Activated CD4-positive, alpha-beta T cell treated with anti-CD3 and anti-CD28 coated beads, Interleukin-2, amount 10 ng/mL, durations not matched to agents 24 days and 14 days (primary cell): ENCODE data around the gene PALLD. TPM values are rescaled to one million over a fixed set of nuclear protein-coding genes. Genes with fewer than 3 reads are reported as not detected.
A peak's percentile ranks its signal among the peaks of the same experiment; 100 is the strongest.

ENCODE experiments used
- DNase-seq: peaks from one replicate; pipeline ENCODE4 v3.0.0; 2022
- H3K27ac Mint-ChIP-seq: one replicate; pipeline ENCODE4 v1.8.0; 2022; ENCODE audit warnings: mild to moderate bottlenecking, mixed read lengths
- H3K27me3 Mint-ChIP-seq: one replicate; pipeline ENCODE4 v1.8.0; 2022; ENCODE audit warnings: mixed read lengths
- H3K36me3 Mint-ChIP-seq: one replicate; pipeline ENCODE4 v1.8.0; 2022; ENCODE audit warnings: low read depth, mild to moderate bottlenecking, mixed read lengths
- H3K4me1 Mint-ChIP-seq: one replicate; pipeline ENCODE4 v1.8.0; 2021; ENCODE audit warnings: mixed read lengths
- H3K4me3 Mint-ChIP-seq: one replicate; pipeline ENCODE4 v1.8.0; 2022; ENCODE audit warnings: mild to moderate bottlenecking, moderate library complexity, mixed read lengths
- H3K9me3 Mint-ChIP-seq: one replicate; pipeline ENCODE4 v1.8.0; 2021; ENCODE audit warnings: mixed read lengths
- intact Hi-C: fragments of 100-400 bp; cut with micrococcal nuclease; formaldehyde crosslinking; loops from one replicate; pipeline ENCODE4 v1.15.1; 2023
- total RNA-seq: library from RNA; stranded (reverse); gene quantifications from 2 replicates; pipeline ENCODE4 v1.2.3, GENCODE V29; 2022

PALLD gene
- total RNA-seq, 1 donor from 2014 or later = 34.3 TPM

GRCh38 chr4:168562041-168562571 lies 65.3 kb downstream of the PALLD start:
- Mint-ChIP-seq H3K9me3 (no peaks in the 10 kb centered on the region), H3K4me3 (no peak overlapping the region), H3K4me1 (no peaks in the 10 kb centered on the region), H3K27me3 (peaks cover 21% of the 10 kb centered on the region), H3K27ac (no peak overlapping the region), H3K36me3 (no peaks in the 10 kb centered on the region)
- DNase-seq = no peak
- intact Hi-C loops = no loop called here

GRCh38 chr4:168564023-168564422 lies 67.2 kb downstream of the PALLD start:
- no peaks in the 10 kb centered on the region for H3K9me3 Mint-ChIP-seq
- no peaks in the 10 kb centered on the region for H3K36me3 Mint-ChIP-seq
- no peaks in the 10 kb centered on the region for H3K4me1 Mint-ChIP-seq
- H3K27me3 Mint-ChIP-seq = peaks cover 14% of the 10 kb centered on the region
- no peak overlapping the region for H3K27ac Mint-ChIP-seq
- no peak overlapping the region for H3K4me3 Mint-ChIP-seq
- intact Hi-C loops = no loop called here
- no peak for DNase-seq

- Mint-ChIP-seq H3K27ac (no peak overlapping the region), H3K27me3 (peaks cover 13% of the 10 kb centered on the region), H3K9me3 (no peaks in the 10 kb centered on the region), H3K4me3 (no peak overlapping the region), H3K36me3 (no peaks in the 10 kb centered on the region), H3K4me1 (no peaks in the 10 kb centered on the region)
- intact Hi-C loops = no loop called here
- no peak for DNase-seq
Measured at GRCh38 chr4:168565130-168565529, 68.3 kb downstream of the PALLD start.

GRCh38 chr4:168566726-168567125 lies 69.9 kb downstream of the PALLD start:
- intact Hi-C loops = no loop called here
- H3K27ac Mint-ChIP-seq = no peak overlapping the region
- no peak overlapping the region for H3K4me3 Mint-ChIP-seq
- no peak for DNase-seq
- no peaks in the 10 kb centered on the region for H3K4me1 Mint-ChIP-seq
- peaks cover 13% of the 10 kb centered on the region for H3K27me3 Mint-ChIP-seq
- no peaks in the 10 kb centered on the region for H3K9me3 Mint-ChIP-seq
- H3K36me3 Mint-ChIP-seq = no peaks in the 10 kb centered on the region

GRCh38 chr4:168569066-168569930 lies 72.4 kb downstream of the PALLD start:
- peak overlapping the region; percentile 56 for H3K27ac Mint-ChIP-seq
- H3K4me1 Mint-ChIP-seq = no peaks in the 10 kb centered on the region
- H3K9me3 Mint-ChIP-seq = no peaks in the 10 kb centered on the region
- no peak overlapping the region for H3K4me3 Mint-ChIP-seq
- DNase-seq = no peak
- peaks cover 8% of the 10 kb centered on the region for H3K27me3 Mint-ChIP-seq
- no peaks in the 10 kb centered on the region for H3K36me3 Mint-ChIP-seq
- intact Hi-C loops = loop anchor here (1.0 kb wide), 1 partner anchor 15 kb away; no protein-coding TSS in a partner anchor

GRCh38 chr4:168569931-168570276 lies 73.1 kb downstream of the PALLD start:
- DNase-seq = no peak
- H3K9me3 Mint-ChIP-seq = no peaks in the 10 kb centered on the region
- H3K27ac Mint-ChIP-seq = no peak overlapping the region
- no peaks in the 10 kb centered on the region for H3K36me3 Mint-ChIP-seq
- peaks cover 7% of the 10 kb centered on the region for H3K27me3 Mint-ChIP-seq
- no peaks in the 10 kb centered on the region for H3K4me1 Mint-ChIP-seq
- H3K4me3 Mint-ChIP-seq = no peak overlapping the region
- intact Hi-C loops = loop anchor here (1.0 kb wide), 1 partner anchor 14 kb away; no protein-coding TSS in a partner anchor

GRCh38 chr4:168570466-168570865 lies 73.6 kb downstream of the PALLD start:
- no peak overlapping the region for H3K27ac Mint-ChIP-seq

GRCh38 chr4:168572002-168572401 lies 75.2 kb downstream of the PALLD start:
- Mint-ChIP-seq H3K36me3 (no peaks in the 10 kb centered on the region), H3K27me3 (peaks cover 4% of the 10 kb centered on the region), H3K4me3 (no peak overlapping the region), H3K27ac (no peak overlapping the region), H3K4me1 (no peaks in the 10 kb centered on the region), H3K9me3 (no peaks in the 10 kb centered on the region)
- no peak for DNase-seq
- intact Hi-C loops = no loop called here

More at GRCh38 chr4:168570466-168570865, 73.6 kb downstream of the PALLD start:
- no peak for DNase-seq
- no peak overlapping the region for H3K4me3 Mint-ChIP-seq
- H3K27me3 Mint-ChIP-seq = peaks cover 7% of the 10 kb centered on the region
- no peaks in the 10 kb centered on the region for H3K9me3 Mint-ChIP-seq
- no peaks in the 10 kb centered on the region for H3K4me1 Mint-ChIP-seq
- intact Hi-C loops = no loop called here
- H3K36me3 Mint-ChIP-seq = no peaks in the 10 kb centered on the region

- H3K4me3 Mint-ChIP-seq = no peak overlapping the region
- intact Hi-C loops = no loop called here
Measured at GRCh38 chr4:168573870-168574269, 77.0 kb downstream of the PALLD start.

GRCh38 chr4:168574581-168575295 lies 77.9 kb downstream of the PALLD start:
- DNase-seq = no peak
- Mint-ChIP-seq H3K4me1 (no peaks in the 10 kb centered on the region), H3K9me3 (no peaks in the 10 kb centered on the region), H3K4me3 (no peak overlapping the region), H3K36me3 (no peaks in the 10 kb centered on the region), H3K27ac (no peak overlapping the region), H3K27me3 (no peaks in the 10 kb centered on the region)
- intact Hi-C loops = no loop called here

More at GRCh38 chr4:168573870-168574269, 77.0 kb downstream of the PALLD start:
- H3K9me3 Mint-ChIP-seq = no peaks in the 10 kb centered on the region
- H3K27ac Mint-ChIP-seq = no peak overlapping the region
- no peaks in the 10 kb centered on the region for H3K36me3 Mint-ChIP-seq
- no peaks in the 10 kb centered on the region for H3K4me1 Mint-ChIP-seq
- peaks cover 4% of the 10 kb centered on the region for H3K27me3 Mint-ChIP-seq
- no peak for DNase-seq

GRCh38 chr4:168575473-168575872 lies 78.6 kb downstream of the PALLD start:
- H3K27ac Mint-ChIP-seq = no peak overlapping the region
- intact Hi-C loops = no loop called here
- H3K27me3 Mint-ChIP-seq = peaks cover under 1% of the 10 kb centered on the region
- H3K36me3 Mint-ChIP-seq = no peaks in the 10 kb centered on the region
- no peak for DNase-seq
- no peak overlapping the region for H3K4me3 Mint-ChIP-seq
- H3K9me3 Mint-ChIP-seq = no peaks in the 10 kb centered on the region
- no peaks in the 10 kb centered on the region for H3K4me1 Mint-ChIP-seq

GRCh38 chr4:168577624-168578023 lies 80.8 kb downstream of the PALLD start:
- Mint-ChIP-seq H3K27me3 (peaks cover 8% of the 10 kb centered on the region), H3K4me3 (no peak overlapping the region), H3K9me3 (peaks cover 4% of the 10 kb centered on the region), H3K27ac (no peak overlapping the region), H3K36me3 (no peaks in the 10 kb centered on the region), H3K4me1 (no peaks in the 10 kb centered on the region)
- intact Hi-C loops = no loop called here
- DNase-seq = no peak

GRCh38 chr4:168580228-168580627 lies 83.4 kb downstream of the PALLD start:
- peaks cover 1% of the 10 kb centered on the region for H3K4me1 Mint-ChIP-seq

GRCh38 chr4:168584321-168584771 lies 87.5 kb downstream of the PALLD start:
- intact Hi-C loops = loop anchor here (1.0 to 10.0 kb wide), 2 partner anchors 15 to 340 kb away; no protein-coding TSS in a partner anchor
- no peak overlapping the region for H3K4me3 Mint-ChIP-seq
- peaks cover 22% of the 10 kb centered on the region for H3K27me3 Mint-ChIP-seq
- no peak overlapping the region for H3K27ac Mint-ChIP-seq
- peaks cover 4% of the 10 kb centered on the region for H3K9me3 Mint-ChIP-seq
- no peaks in the 10 kb centered on the region for H3K36me3 Mint-ChIP-seq
- H3K4me1 Mint-ChIP-seq = peaks cover 3% of the 10 kb centered on the region
- no peak for DNase-seq

More at GRCh38 chr4:168580228-168580627, 83.4 kb downstream of the PALLD start:
- peaks cover 14% of the 10 kb centered on the region for H3K27me3 Mint-ChIP-seq
- peaks cover 4% of the 10 kb centered on the region for H3K9me3 Mint-ChIP-seq
- no peak for DNase-seq
- no peak overlapping the region for H3K27ac Mint-ChIP-seq
- H3K36me3 Mint-ChIP-seq = no peaks in the 10 kb centered on the region
- H3K4me3 Mint-ChIP-seq = no peak overlapping the region
- intact Hi-C loops = loop anchor here (10.0 kb wide), 1 partner anchor 345 kb away; no protein-coding TSS in a partner anchor
